Muscle of back (tissue), 11 donors: ENCODE results near the gene PCGF1. TPM values are rescaled to one million over a fixed set of nuclear protein-coding genes. Genes with fewer than 3 reads are reported as not detected.
"Not testable (repeated sequence)": the region's sequence is repeated elsewhere in the genome, so short reads cannot be mapped to it uniquely, and the experiment has no call there.

ENCODE experiments used
- DNase-seq, 3 donors: peaks; one replicate each; pipeline versions ENCODE4 v3.0.0 to v3.0.0-alpha.2; 2013
- polyA plus RNA-seq, 10 donors: library from polyadenylated mRNA; unstranded; fragments of 120-200 nt; gene quantifications; one replicate each; pipeline ENCODE4 v1.2.1, GENCODE V29; 2013; ENCODE audit not compliant: insufficient read length in 10 of 10

The PCGF1 gene
- polyA plus RNA-seq, 10 donors, result 10.3 to 16.0 (median 12.5) TPM

DNA sequence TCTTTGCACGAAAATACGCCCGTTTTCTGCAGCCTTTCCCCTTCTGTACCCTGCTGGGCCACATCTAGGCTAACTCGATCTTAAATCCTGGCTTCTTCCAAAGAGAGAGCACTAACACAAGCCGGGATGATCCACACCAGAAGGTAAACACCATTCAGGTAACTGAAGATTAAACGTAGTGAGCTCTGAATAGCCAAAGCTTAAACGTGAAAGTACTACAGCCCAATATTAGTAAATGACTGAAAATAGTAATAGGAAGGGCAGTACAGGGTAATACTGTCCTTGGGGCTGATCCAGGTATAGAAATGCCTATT, 34.6 kb downstream of the PCGF1 start:
- no peak for DNase-seq

GRCh38 chr2:74472086-74472944, 35.2 kb downstream of the PCGF1 start, which contains the start of gene MRPL53:
Gene MRPL53, minus strand, starts transcription at chr2:74472680. Its CDS starts 20 bp downstream, at chr2:74472660.
- peak; percentile 95 to 98 (median 97) for DNase-seq

DNA sequence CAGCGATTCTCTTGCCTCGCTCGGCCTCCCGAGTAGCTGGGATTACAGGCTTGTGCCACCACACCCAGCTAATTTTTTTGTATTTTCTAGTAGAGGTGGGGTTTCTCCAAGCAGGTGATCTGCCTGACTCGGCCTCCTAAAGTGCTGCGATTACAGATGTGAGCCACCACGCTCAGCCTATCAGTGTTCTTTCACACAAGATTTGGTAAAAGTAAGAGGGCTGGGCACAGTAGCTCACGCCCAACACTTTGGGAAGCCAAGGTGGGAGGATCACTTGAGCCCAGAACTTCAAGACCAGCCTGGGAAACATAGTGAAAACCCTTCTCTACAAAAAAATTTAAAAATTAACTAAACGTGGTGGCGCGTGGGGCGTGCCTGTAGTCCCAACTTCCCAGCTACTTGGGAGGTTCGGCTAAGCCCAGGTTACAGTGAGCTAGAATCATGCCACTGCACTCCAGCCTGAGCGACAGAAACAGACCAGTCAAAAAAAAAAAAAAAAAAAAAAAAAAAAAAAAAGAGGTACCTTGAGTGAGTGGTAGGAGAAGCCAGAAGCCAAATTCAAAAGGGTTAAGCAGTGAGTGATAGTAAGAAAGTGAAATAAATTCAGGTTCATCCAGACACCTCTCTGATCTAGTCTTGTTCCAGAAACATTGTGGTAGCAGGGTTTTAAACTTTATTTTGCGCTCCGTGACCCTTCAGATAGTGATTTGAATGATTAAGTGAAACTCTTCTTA, 36.0 kb downstream of the PCGF1 start:
- DNase-seq, result no peak

DNA sequence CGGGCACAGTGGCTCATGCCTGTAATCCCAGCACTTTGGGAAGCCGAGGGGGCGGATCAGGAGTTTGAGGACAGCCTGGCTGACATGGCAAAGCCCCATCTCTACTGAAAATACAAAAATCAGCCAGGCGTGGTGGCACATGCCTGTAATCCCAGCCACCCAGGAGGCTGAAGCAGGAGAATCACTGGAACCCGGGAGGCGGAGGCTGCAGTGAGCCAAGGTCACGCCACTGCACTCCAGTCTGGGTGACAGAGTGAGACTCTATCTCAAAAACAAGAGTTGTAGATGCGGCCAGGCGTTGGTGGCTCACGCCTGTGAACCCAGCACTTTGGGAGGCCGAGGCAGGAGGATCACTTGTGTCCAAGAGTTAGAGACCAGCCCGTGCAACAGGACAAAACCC, 36.8 kb downstream of the PCGF1 start:
- DNase-seq, result not testable (repeated sequence)

DNA sequence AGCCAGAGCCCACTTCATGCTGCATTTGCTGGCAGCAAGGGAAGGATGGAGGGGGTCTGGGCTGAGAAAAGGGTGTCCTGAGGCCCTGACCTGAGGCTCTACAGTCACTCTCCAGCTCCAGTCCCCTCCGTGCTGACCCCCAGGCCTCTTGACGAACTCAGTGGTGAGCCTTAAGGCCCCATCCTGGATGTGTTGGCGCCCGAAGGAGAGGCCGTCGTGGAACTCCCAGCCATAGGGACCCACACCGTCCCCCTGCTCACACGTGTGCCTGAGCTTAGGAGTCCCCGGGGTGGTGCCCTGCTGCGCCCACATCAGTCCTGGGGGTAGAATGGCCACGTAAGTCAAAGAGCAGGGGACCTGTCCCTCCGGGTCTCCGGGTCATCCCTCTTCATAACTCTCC, 43.1 kb downstream of the PCGF1 start:
- DNase-seq, result peak in 1 of 3 donors; percentile 29

- no peak for DNase-seq
These were observed 44.7 kb downstream of the PCGF1 start for GRCh38 chr2:74462786-74463105.

- DNase-seq, result no peak
These were observed 45.3 kb downstream of the PCGF1 start for GRCh38 chr2:74462054-74462785.

GRCh38 chr2:74461187-74462053, 46.1 kb downstream of the PCGF1 start:
- DNase-seq, result no peak

DNA sequence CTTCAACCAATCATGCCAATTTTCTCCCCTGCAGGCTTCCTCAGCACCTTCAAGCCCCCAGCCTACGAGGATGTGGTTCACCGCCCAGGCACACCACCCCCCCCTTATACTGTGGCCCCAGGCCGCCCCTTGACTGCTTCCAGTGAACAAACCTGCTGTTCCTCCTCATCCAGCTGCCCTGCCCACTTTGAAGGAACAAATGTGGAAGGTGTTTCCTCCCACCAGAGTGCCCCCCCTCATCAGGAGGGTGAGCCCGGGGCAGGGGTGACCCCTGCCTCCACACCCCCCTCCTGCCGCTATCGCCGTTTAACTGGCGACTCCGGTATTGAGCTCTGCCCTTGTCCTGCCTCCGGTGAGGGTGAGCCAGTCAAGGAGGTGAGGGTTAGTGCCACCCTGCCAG, 47.3 kb downstream of the PCGF1 start:
- not testable (repeated sequence) for DNase-seq

- not testable (repeated sequence) for DNase-seq
These were observed 47.9 kb downstream of the PCGF1 start for GRCh38 chr2:74459503-74460118.

DNA sequence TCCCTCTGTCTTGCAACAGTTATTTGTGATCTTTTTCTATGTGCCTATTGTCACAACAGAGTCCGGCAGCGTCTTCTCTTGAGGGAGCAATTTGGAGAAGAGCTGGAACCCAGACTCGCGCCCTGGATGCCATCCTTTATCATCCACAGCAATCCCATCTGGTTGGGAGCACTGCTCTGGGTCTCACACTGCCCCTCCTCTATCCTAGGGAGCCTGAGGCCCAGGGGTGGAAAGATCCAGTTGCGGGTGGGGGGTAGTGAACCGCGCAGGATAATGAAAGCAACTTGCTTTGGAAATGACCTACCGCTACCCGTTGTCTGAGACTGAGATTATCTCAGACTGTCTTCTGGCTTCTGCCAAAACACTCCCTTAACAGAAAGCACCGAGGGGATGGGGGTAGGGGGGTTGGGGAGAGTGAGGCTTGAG, 48.5 kb downstream of the PCGF1 start:
- DNase-seq, result no peak

DNA sequence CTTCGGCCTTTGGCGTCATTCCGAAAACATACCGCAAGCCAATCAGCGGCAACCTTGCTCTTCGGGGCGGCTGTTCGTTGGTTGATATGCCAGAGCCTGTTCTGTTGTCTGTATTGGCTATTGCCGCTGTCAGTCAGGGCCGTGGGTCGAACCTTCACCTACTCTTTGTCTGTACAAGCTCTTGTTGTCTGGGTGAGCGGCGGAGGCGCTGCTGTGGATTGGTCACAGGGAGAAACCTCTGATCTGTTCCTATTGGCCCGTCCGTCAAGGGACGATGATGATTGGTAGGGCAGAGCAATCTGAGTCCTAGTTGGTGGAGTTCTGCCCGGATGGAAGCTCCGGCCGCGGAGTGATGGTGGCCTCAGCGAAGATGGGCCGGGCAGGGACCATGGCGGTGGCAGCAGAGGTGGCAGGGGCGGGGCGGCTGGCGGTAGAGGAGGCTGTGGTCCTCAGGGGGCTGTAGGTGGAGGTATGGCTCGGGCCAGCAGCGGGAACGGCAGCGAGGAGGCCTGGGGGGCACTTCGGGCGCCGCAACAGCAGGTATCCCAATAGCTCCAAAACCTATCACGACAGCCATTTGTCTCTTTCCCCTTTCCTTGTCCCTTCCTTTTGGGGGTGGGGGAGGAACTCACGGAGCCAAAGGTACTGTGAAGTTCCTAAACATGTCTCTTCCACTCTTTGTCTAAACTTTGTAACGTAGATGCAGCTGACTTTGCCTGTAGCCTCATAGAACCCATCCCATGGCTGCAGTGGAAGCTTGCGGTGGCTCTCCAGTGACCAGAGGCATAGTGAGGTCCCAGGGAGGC, 49.2 kb downstream of the PCGF1 start, which contains the start of gene WBP1:
Gene WBP1 (plus strand): TSS at position 307 of the 806 bp plus-strand sequence. CDS start 165 bp downstream, at position 472.
- DNase-seq, result peak; percentile 99 to 100 (median 100)

GRCh38 chr2:74457549-74458131, 49.9 kb downstream of the PCGF1 start:
- peak in 1 of 3 donors; percentile 70 for DNase-seq

DNA sequence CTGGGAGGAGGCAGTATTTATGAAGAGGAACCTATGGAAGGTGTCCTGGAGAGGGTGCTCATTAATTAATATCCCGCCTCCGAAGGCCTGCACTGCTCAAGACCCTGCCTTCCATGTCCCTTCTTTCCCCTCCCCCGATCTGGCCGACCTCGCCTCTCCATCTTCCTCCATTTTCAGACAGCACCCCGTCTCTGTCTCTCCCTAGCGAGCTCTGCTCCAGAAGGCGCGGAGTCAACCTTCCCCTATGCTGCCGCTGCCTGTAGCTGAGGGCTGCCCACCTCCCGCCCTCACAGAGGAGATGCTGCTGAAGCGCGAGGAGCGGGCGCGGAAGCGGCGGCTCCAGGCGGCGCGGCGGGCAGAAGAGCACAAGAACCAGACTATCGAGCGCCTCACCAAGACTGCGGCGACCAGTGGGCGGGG, 50.4 kb downstream of the PCGF1 start:
- no peak for DNase-seq

Other genes starting within 250 kb of the PCGF1 start
- 1 to 10 TPM; 1.4 to 3.9 (median 2.2) TPM for gene SLC4A5, start 164.3 kb downstream of the PCGF1 start, polyA plus RNA-seq
- gene DCTN1, start 127.4 kb downstream of the PCGF1 start, polyA plus RNA-seq, result 100 to 1,000 TPM in 4 of 10 donors, 10 to 100 TPM in 6; 84.0 to 108 (median 97.6) TPM
- 1 to 10 TPM; 1.7 to 3.2 (median 2.4) TPM for gene C2orf81, start 86.1 kb downstream of the PCGF1 start, polyA plus RNA-seq
- gene WDR54, start 86.0 kb downstream of the PCGF1 start, polyA plus RNA-seq, result 10 to 100 TPM in 5 of 10 donors, 1 to 10 TPM in 5; 7.8 to 17.2 (median 9.9) TPM
- gene RTKN, start 65.8 kb downstream of the PCGF1 start, polyA plus RNA-seq, result 10 to 100 TPM; 35.1 to 64.2 (median 43.2) TPM
- 10 to 100 TPM; 15.4 to 24.6 (median 18.0) TPM for gene INO80B, start 52.6 kb downstream of the PCGF1 start, polyA plus RNA-seq
- gene WBP1, start 49.3 kb downstream of the PCGF1 start, polyA plus RNA-seq, result 10 to 100 TPM; 46.2 to 59.2 (median 53.5) TPM
- 10 to 100 TPM; 22.2 to 40.7 (median 32.6) TPM for gene MOGS, start 42.3 kb downstream of the PCGF1 start, polyA plus RNA-seq
- 10 to 100 TPM; 33.2 to 83.6 (median 56.9) TPM for gene MRPL53, start 35.0 kb downstream of the PCGF1 start, polyA plus RNA-seq
- gene CCDC142, start 24.7 kb downstream of the PCGF1 start, polyA plus RNA-seq, result 10 to 100 TPM in 3 of 10 donors, 1 to 10 TPM in 7; 4.8 to 11.4 (median 7.1) TPM
- gene TTC31, start 24.6 kb downstream of the PCGF1 start, polyA plus RNA-seq, result 10 to 100 TPM; 15.1 to 21.6 (median 18.0) TPM
- gene LBX2, start 8.1 kb downstream of the PCGF1 start, polyA plus RNA-seq, result 1 to 10 TPM in 5 of 10 donors, under 1 TPM in 5; 0.52 to 1.6 (median 0.94) TPM
- under 1 TPM in 2 of 10 donors, not detected in 8; 0.08 to 0.14 TPM for gene TLX2, start 6.8 kb upstream of the PCGF1 start, polyA plus RNA-seq
- gene DQX1, start 18.5 kb upstream of the PCGF1 start, polyA plus RNA-seq, result under 1 TPM in 5 of 10 donors, not detected in 5; 0.13 to 0.33 (median 0.16) TPM
- 10 to 100 TPM; 52.6 to 85.2 (median 63.4) TPM for gene AUP1, start 22.0 kb upstream of the PCGF1 start, polyA plus RNA-seq
- gene HTRA2, start 22.2 kb upstream of the PCGF1 start, polyA plus RNA-seq, result 10 to 100 TPM; 22.5 to 32.7 (median 26.9) TPM
- gene LOXL3, start 46.2 kb upstream of the PCGF1 start, polyA plus RNA-seq, result 1 to 10 TPM; 6.4 to 9.8 (median 7.6) TPM
- 1 to 10 TPM; 5.3 to 8.4 (median 6.4) TPM for gene DOK1, start 47.0 kb upstream of the PCGF1 start, polyA plus RNA-seq
- gene M1AP, start 140.6 kb upstream of the PCGF1 start, polyA plus RNA-seq, result under 1 TPM; 0.21 to 0.51 (median 0.28) TPM
- gene SEMA4F, start 146.6 kb upstream of the PCGF1 start, polyA plus RNA-seq, result 1 to 10 TPM; 2.4 to 5.6 (median 3.1) TPM